ENCODE data around the gene ROCK2. TPM values are rescaled to one million over a fixed set of nuclear protein-coding genes. Genes with fewer than 3 reads are reported as not detected.

ROCK2 gene
- total RNA-seq, 1 donor from 2014 or later: 54.3 TPM

GRCh38 chr2:11214770-11215169 is 129.7 kb downstream of the ROCK2 start:
- intact Hi-C loops (cut with DNase I): no loop called here
- no peak for ATAC-seq
- peaks cover 97% of the 10 kb centered on the region for H3K36me3 ChIP-seq
- DNase-seq: no peak
- TF ChIP-seq, protein P1, sequence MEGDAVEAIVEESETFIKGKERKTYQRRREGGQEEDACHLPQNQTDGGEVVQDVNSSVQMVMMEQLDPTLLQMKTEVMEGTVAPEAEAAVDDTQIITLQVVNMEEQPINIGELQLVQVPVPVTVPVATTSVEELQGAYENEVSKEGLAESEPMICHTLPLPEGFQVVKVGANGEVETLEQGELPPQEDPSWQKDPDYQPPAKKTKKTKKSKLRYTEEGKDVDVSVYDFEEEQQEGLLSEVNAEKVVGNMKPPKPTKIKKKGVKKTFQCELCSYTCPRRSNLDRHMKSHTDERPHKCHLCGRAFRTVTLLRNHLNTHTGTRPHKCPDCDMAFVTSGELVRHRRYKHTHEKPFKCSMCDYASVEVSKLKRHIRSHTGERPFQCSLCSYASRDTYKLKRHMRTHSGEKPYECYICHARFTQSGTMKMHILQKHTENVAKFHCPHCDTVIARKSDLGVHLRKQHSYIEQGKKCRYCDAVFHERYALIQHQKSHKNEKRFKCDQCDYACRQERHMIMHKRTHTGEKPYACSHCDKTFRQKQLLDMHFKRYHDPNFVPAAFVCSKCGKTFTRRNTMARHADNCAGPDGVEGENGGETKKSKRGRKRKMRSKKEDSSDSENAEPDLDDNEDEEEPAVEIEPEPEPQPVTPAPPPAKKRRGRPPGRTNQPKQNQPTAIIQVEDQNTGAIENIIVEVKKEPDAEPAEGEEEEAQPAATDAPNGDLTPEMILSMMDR (IDR thresholded peaks at IDR 0.05): no peak
- no peaks in the 10 kb centered on the region for H3K27me3 ChIP-seq (ENCODE audit: low read depth)
- no peak overlapping the region for H3K27ac ChIP-seq
- H3K9me3 ChIP-seq: no peaks in the 10 kb centered on the region
- H3K4me1 ChIP-seq: no peaks in the 10 kb centered on the region
- H3K4me3 ChIP-seq: no peak overlapping the region

GRCh38 chr2:11213975-11214374 is 130.5 kb downstream of the ROCK2 start:
- H3K36me3 ChIP-seq: peaks cover 96% of the 10 kb centered on the region

GRCh38 chr2:11213090-11213638 is 131.3 kb downstream of the ROCK2 start:
- H3K27ac ChIP-seq: no peak overlapping the region
- no peaks in the 10 kb centered on the region for H3K4me1 ChIP-seq
- no peaks in the 10 kb centered on the region for H3K9me3 ChIP-seq
- no peak for ATAC-seq
- no peak overlapping the region for H3K4me3 ChIP-seq
- no peaks in the 10 kb centered on the region for H3K27me3 ChIP-seq (ENCODE audit: low read depth)
- H3K36me3 ChIP-seq: peaks cover 95% of the 10 kb centered on the region
- TF ChIP-seq, protein P1 (IDR thresholded peaks at IDR 0.05): no peak
- DNase-seq: no peak
- intact Hi-C loops (cut with DNase I): no loop called here

More at GRCh38 chr2:11213975-11214374, 130.5 kb downstream of the ROCK2 start:
- ATAC-seq (no peak), DNase-seq (no peak)
- TF ChIP-seq, protein P1 (IDR thresholded peaks at IDR 0.05): no peak
- H3K9me3 ChIP-seq: no peaks in the 10 kb centered on the region
- intact Hi-C loops (cut with DNase I): no loop called here
- no peak overlapping the region for H3K4me3 ChIP-seq
- no peaks in the 10 kb centered on the region for H3K27me3 ChIP-seq (ENCODE audit: low read depth)
- H3K27ac ChIP-seq: no peak overlapping the region
- H3K4me1 ChIP-seq: no peaks in the 10 kb centered on the region

- Histone ChIP-seq H3K4me3 (no peak overlapping the region), H3K9me3 (no peaks in the 10 kb centered on the region), H3K27ac (no peak overlapping the region), H3K4me1 (no peaks in the 10 kb centered on the region), H3K27me3 (ENCODE audit: low read depth) (no peaks in the 10 kb centered on the region), H3K36me3 (peaks cover 91% of the 10 kb centered on the region)
- ATAC-seq (no peak), DNase-seq (no peak)
- intact Hi-C loops (cut with DNase I): no loop called here
- TF ChIP-seq, protein P1 (IDR thresholded peaks at IDR 0.05): no peak
These were observed 131.8 kb downstream of the ROCK2 start for GRCh38 chr2:11212645-11213044.

DNA sequence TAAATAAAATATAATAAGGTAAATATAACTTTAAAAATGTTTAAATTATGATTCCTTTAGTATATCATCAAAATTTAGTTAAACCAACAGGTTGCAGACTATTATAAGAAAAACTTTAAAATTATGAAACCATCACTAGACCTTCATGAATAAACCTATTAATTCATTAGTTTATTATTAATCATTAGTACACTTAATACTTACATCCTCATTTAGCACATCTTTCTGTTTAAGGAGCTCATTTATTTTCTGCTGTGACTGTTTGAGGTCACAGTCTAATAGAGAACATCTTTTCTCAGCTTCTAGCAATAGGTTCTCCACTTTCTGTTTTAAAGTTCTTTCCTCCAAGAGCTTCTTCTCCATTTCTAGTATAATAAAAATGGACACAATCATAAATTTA is 136.4 kb downstream of the ROCK2 start:
- no peak for DNase-seq
- intact Hi-C loops (cut with DNase I): no loop called here
- H3K4me1 ChIP-seq: peaks cover 16% of the 10 kb centered on the region
- H3K27me3 ChIP-seq (ENCODE audit: low read depth): no peaks in the 10 kb centered on the region
- TF ChIP-seq, protein P1 (IDR thresholded peaks at IDR 0.05): no peak
- no peak overlapping the region for H3K4me3 ChIP-seq
- H3K27ac ChIP-seq: no peak overlapping the region
- H3K36me3 ChIP-seq: peaks cover 62% of the 10 kb centered on the region
- no peaks in the 10 kb centered on the region for H3K9me3 ChIP-seq
- no peak for ATAC-seq

Data from lower lobe of right lung (tissue), 2 donors.